Activated CD4-positive, alpha-beta T cell treated with anti-CD3 and anti-CD28 coated beads for 4 hours (primary cell): ENCODE measurements around the gene ATP2B2.

ENCODE experiments used
- DNase-seq, 2 donors: peaks; one replicate each; pipeline ENCODE4 v3.0.0-alpha.2; 2020

Gene ATP2B2

DNA sequence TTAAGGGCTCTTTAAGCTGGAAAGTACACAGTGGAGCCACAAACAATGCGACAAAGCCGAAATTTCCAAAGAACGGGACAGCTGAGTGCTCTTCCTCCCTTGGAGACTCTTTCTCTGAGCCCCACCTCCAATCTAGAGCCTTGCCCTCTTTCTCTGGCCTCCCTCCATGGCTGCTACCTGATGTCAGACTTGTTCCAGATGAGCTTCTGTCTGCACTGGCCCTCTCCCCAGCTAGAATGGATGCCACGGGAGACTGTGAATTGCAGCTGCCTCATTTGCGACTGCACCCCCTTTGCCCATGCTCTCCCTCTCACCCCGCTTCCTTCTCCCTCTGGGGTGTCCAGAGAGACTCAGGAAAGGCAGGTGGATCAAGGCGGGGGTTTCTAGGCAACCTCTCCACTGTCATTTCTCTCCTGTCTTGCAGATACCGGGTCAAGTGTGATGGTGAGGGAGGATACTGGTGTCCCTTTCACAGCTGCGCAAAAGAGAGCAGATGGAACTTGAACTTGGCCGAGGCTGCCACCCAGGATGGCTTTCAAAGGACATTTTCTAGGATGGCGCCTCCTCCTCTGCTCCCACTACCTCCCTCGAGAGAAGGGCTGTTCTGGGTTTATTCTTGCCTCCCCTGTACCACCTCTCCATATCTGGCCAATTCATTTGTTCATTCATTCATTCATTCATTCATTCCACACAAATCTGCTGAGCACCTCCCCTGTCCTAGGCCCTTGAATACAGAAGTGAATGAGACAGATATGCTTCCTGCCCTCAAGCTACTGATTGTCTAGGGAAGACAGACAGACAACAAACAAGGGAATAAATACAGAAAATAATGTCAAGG lies 12.8 kb downstream of the ATP2B2 start:
- DNase-seq, result no peak

DNA sequence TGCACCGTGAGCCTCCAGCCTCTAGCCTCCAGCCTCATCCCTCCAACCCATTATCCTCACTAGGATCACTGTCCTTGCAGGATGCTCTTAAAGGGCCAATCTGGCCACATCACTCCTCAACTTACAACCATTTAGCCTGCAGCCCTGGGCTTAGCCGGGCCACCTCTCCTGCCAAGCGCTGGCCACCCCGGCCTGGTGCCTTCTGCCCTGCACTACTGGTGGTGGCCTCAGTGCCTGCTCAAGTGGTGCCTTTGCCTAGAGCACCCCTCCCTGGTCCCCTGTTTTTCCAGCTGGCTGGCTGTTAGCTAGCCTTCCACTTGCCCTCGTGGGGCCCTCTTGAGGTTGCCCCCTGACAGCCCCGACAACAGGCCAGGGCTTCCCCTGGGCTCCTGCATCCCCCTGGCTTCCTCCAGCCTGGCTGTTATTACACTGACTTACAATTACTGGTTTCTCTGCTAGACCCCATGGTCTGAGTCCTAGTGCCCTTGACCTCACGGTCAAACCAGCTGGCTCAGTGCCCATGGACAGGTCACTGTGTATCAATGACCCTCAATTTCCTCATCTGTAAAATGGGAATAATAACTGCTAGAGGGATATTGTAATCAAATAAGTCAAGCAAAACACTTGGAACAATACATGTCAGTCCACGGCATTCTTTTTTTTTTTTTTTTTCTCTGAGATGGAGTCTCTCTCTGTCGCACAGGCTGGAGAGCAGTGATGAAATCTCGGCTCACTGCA lies 15.5 kb downstream of the ATP2B2 start:
- no peak for DNase-seq

GRCh38 chr3:10487988-10488633 lies 17.3 kb downstream of the ATP2B2 start:
- DNase-seq, result no peak

DNA sequence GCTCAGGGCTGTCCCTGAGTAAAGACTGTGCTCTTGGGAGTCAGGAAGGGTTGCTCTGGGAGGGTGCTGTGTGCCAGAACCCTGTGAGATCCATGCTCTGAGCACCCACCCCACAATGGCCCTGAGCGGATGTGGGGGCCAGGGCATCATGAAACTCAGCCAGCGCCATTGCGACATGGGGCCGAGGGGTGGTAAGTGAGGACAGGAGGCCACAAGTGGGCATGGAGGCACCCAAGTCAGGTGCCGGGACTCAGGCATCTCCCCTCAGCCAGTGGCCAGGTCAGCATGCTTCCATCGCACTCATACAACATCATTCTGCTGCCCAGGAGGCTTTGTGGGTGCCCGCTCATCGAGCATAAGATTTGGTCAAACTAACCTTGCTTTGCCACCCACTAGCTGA lies 19.6 kb downstream of the ATP2B2 start:
- no peak for DNase-seq

DNA sequence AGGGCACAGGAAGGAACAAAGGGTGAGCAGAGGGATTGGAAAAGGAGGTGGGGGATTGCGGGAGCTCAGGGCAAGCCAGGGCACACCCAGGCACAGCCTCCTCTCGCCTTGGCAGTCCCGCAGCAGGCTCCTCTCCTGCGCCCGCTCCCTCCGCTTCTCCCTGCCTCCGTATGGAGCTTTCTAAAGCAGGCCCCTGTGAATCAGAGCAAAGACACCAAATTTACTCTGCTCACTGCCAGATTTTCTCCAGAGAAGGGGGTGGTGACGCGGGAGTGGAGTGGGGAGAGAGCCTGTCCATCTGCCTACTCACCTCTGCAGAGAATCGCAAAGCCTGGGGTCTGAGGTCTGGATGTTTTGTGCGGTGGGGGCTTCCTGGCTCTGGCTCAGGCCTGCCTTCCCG lies 20.0 kb downstream of the ATP2B2 start:
- no peak for DNase-seq

DNA sequence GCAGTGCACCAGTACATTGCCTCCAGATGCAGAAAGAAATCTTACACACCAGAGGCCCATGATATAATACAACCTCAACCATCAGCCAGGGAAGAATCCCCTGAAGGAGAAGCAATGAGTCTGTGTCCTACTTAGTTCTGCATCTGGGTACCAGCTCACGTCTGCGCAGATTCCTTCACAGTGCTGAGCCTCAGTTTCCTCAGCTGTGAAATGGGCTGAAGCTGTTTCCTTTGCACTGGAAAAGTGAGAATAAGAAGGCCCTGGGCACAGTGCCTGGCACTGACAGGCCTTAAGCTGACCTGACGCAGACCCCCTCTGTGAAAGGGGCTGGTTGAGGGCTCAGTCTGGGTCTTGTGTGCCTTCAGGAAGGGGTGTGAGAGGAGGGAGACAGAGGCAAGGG lies 20.7 kb downstream of the ATP2B2 start:
- no peak for DNase-seq

DNA sequence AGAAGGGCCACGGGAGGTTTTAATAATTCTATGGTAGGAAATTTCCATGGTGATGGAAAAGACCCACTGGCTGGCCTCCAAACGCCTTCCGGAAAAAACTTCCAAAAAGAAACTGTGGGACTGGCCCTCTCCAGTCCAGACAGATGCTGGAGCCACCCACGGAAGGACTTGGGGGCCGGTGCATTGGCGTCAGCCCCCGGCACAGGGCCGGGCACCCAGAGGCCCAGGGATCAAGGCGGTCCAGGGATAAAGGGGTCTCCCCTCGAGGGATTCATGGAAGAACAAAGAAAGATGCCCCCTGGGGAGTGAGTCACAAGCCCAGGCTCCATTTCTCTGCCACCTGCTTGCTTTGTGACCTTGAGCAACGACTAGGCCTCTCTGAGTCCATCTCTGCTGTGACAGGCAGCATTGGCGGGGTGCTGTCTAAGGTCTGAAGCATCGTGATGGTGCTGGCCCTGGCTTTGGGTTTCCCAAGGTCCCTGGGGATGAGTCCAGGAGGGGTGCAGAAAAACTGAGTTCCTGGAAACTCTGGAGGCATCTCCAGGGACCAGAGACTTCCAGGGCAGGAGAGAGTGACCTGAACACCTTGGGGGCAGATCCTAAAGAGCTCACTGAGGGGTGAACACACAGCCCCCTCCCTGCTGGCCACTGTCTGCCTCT lies 21.6 kb downstream of the ATP2B2 start:
- DNase-seq, result no peak

DNA sequence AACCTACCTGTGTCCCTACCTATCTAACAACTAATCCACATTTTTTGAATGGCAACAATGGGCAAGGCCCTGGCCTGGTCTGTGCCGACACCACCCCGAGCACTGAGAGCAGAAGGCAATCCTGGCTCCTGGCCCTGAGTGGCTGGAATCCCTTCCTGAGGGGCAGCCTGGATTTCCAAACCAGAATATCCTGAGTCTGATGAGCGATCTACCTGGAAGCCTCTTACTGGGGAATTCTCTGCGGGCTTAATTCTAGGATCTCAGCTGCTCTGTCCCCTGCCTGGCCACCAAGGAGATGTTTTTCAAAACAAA lies 22.1 kb downstream of the ATP2B2 start:
- DNase-seq, result no peak

- DNase-seq, result no peak
Measured at GRCh38 chr3:10482631-10483363, 22.6 kb downstream of the ATP2B2 start.

GRCh38 chr3:10480871-10481378 lies 24.5 kb downstream of the ATP2B2 start:
- DNase-seq, result no peak

DNA sequence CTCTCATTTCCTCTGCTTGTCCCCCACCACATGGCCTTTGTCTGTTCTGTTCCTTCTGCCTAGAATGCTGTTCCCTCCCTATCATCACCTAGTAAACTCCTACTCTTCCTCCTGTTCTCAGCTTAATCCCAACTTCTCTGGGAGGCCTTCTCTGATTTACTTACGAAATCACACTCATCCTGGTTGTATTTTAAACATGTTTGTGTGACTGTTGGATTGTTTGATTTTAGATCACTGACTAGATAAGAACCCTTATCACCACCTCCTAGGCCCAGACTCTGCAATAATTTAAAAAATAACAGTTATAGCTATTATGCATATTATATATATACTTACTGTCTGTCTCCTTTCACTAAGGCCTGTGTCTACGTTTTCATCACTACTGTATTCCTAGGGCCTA lies 26.1 kb downstream of the ATP2B2 start:
- no peak for DNase-seq

- DNase-seq, result no peak
Measured at GRCh38 chr3:10475983-10476382, 29.4 kb downstream of the ATP2B2 start.

- DNase-seq, result no peak
Measured at GRCh38 chr3:10474847-10475246, 30.5 kb downstream of the ATP2B2 start.

DNA sequence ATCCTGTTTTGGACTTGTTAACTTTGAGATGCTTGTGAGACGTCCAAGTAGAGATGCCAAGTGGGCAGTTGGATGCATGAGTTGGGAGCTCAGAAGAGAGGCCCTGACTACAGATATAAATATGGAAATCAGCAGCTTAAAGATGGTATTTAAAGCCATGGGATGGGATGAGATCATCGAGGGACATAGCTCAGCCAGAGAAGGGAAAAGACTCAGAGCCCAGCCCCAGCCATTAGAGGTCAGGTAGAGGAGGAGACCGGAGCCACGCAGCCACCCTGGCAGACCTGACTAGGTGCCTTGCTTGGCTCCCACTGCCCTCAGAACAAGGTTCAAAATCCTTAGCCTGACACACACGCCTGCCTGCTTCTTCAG lies 31.1 kb downstream of the ATP2B2 start:
- DNase-seq, result no peak

DNA sequence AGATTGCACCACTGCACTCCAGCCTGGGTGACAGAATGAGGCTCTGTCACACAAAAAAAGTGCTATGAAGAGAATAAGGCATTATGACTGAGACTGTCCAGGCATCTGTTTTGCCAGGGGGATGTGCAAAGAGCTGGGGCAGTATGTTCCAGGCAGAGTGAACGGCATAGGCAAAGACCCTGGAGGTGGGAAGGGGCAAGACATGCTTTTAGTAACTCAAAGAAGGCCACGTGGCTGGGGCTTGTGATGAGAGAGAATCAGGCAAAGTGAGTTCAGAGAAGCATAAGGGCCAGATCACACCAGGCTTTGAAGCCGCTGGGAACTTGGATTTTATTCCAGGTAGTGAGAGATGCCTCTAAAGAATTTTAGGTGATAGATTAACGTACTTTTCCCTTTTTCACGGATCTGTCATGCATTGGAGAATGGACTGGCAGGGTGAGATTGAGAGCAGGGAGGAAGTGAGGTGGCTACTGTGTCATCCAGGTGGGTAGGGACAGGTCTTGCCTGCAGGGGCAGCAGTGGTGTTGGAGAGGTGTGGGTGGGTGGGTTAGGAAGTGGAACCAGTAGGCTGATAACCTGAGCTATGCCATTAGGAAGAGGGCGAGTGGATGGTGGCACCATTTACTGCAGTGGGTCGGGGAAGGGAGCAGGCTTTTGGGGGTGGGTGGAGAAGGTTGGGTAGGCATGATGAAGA lies 31.7 kb downstream of the ATP2B2 start:
- DNase-seq, result no peak

GRCh38 chr3:10472877-10473440 lies 32.4 kb downstream of the ATP2B2 start:
- DNase-seq, result no peak

DNA sequence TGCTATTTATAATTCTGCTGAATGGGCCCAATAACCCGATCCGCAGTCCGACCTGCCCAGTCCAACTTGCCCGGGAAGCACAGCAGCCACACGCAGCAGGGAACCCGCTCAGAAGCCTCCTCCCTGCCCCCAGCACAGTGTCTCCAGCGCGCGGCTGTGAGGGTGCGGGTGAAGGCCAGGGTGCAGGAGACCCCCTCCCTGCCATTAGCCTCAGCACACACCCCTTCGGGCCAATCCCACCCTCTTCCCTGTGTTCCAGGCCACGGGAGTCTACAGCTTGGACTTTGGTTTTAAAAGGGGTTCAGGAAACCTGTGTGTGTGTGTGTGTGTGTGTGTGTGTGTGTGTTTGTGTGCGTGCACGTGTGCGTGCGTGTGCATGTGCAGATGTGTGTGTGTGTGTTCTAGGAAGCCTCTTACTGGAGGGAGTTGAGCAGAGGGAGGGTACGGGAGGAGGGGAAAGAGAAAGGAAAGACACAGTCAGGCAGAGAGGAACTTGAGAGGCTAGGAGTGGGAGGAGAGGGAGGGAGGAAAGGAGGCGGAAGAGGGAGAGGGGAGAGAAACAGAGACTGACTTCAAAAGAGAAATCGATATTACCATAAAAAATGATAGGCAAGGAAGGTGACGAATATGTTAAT lies 34.2 kb downstream of the ATP2B2 start:
- no peak for DNase-seq

GRCh38 chr3:10470120-10471053 lies 35.0 kb downstream of the ATP2B2 start:
- no peak for DNase-seq

DNA sequence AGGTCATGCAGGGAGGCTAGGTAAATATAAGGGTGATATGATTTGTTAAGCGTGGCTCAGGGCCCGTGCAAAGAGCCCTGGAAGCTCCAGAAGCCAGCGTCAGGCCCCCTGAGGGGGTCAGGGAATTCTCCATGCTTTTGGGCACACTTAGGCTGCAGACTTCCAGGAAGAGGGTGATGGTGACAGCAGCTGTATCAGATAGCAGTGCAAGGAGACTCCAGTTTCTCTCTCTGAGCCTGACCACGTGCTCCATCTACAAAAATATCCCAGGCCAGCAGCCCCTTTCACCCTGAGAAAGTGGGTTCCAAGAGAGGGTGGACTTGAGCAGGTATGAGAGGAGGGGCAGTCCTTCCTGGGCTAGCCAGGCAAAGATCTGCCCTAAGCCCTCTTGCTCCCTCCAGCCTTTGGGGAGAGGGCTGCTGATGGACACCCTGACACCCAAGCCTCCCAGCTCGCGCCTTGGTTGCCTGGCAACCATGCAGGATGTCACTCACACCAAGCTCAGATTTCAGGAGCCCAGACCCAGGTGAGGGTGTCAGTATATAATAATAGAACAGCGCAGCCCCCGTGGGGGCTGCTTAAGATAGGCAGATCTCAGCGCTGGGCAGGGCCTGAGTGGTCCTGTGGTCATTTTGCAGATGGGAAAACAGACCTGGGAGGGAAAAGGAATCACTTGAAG lies 35.8 kb downstream of the ATP2B2 start:
- DNase-seq, result no peak
